GM19193 (cell line): Measurements from ENCODE around the gene LHFPL5.

Source experiments
- POLR2A ChIP-seq: IDR thresholded peaks from 4 replicates; pipeline ENCODE4 v1.6.1; 2011; ENCODE audit not compliant: insufficient read depth, insufficient read length; ENCODE audit errors: extremely low read depth

LHFPL5 gene

GRCh38 chr6:35810971-35811698, 6.0 kb downstream of the LHFPL5 start:
- TF ChIP-seq POLR2A = no peak

- TF ChIP-seq POLR2A = no peak
Measured at GRCh38 chr6:35811699-35811995, 6.5 kb downstream of the LHFPL5 start.

GRCh38 chr6:35817515-35817914, 12.4 kb downstream of the LHFPL5 start:
- TF ChIP-seq POLR2A = no peak

- no peak for TF ChIP-seq POLR2A
Measured at GRCh38 chr6:35823601-35824000, 18.4 kb downstream of the LHFPL5 start.

- TF ChIP-seq POLR2A = no peak
Measured at GRCh38 chr6:35824552-35825192, 19.5 kb downstream of the LHFPL5 start.

GRCh38 chr6:35829306-35829705, 24.2 kb downstream of the LHFPL5 start:
- TF ChIP-seq POLR2A = no peak

- TF ChIP-seq POLR2A = no peak
Measured at GRCh38 chr6:35831257-35832007, 26.3 kb downstream of the LHFPL5 start.

GRCh38 chr6:35833536-35833935, 28.4 kb downstream of the LHFPL5 start:
- TF ChIP-seq POLR2A = no peak

GRCh38 chr6:35839019-35839418, 33.9 kb downstream of the LHFPL5 start:
- no peak for TF ChIP-seq POLR2A

GRCh38 chr6:35842381-35842780, 37.2 kb downstream of the LHFPL5 start:
- no peak for TF ChIP-seq POLR2A

- TF ChIP-seq POLR2A = no peak
Measured at GRCh38 chr6:35844290-35844689, 39.1 kb downstream of the LHFPL5 start.

GRCh38 chr6:35850208-35850607, 45.1 kb downstream of the LHFPL5 start:
- no peak for TF ChIP-seq POLR2A

GRCh38 chr6:35852994-35853393, 47.8 kb downstream of the LHFPL5 start:
- no peak for TF ChIP-seq POLR2A

GRCh38 chr6:35856250-35856649, 51.1 kb downstream of the LHFPL5 start:
- TF ChIP-seq POLR2A = no peak

GRCh38 chr6:35857853-35858252, 52.7 kb downstream of the LHFPL5 start:
- TF ChIP-seq POLR2A = no peak

GRCh38 chr6:35859367-35859766, 54.2 kb downstream of the LHFPL5 start:
- no peak for TF ChIP-seq POLR2A
